Measurements from ENCODE around the gene MNX1. TPM values are rescaled to one million over a fixed set of nuclear protein-coding genes. Genes with fewer than 3 reads are reported as not detected.

Gene MNX1
- total RNA-seq, 2 experiments from 2014 or later = 4.4 to 4.7 TPM

DNA sequence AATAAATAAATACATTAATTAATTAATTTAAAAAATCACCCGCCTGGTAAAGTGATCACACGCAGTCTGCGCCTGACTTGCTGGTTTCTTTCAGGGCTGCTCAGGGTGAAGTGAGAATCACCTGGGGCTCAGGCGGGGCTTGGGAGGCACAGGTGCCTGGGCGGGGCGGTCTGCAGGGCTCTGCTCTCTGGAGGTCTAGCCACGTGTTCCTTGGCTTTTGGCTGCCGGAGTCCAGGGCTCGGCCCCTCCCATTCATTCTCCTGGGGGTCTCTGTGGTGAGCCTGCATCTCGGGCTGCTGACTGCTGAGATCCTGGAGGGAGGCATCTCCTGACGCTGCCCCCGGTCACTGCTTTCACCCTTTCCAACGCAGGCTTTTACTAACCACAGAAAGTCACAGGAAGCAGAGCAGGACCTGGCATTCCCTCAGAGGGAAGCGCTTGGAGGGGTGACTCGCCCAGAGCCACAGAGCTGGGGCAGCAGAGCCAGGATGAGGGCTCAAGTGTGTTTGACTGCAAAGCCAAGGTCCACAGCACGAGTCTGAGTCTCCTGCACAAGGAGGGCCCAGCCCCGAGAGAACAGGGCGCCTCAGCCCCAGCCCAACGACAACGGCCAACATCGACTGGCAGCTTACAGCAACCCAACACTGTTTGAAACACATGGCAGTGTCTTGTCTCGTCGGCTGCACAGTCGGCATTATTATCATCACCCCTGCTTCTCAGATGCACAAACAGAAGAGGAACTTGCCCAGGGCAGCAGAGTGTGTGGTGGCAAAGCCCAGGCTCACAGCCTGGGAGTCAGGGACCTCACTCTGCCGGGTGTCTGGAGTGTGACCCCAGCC is 22.4 kb upstream of the MNX1 start:
- no peaks in the 10 kb centered on the region for H3K4me1 ChIP-seq (ENCODE audit: insufficient read depth, low read length, poor library complexity, severe bottlenecking)
- no peaks in the 10 kb centered on the region for H4K20me1 ChIP-seq (ENCODE audit: insufficient read depth, low read length)
- ChIA-PET POLR2A (no interaction called here), CTCF (ENCODE audit: unreplicated experiment) (no interaction called here)
- H3K27ac ChIP-seq (ENCODE audit: low read depth, low read length, poor library complexity, severe bottlenecking) = no peak overlapping the region
- H3K36me3 ChIP-seq (ENCODE audit: insufficient read depth, low read length) = no peaks in the 10 kb centered on the region
- intact Hi-C loops (cut with micrococcal nuclease; ENCODE audit: unreplicated experiment) = no loop called here
- H3K4me2 ChIP-seq (ENCODE audit: low read length) = no peak overlapping the region
- no peak overlapping the region for H3K4me3 ChIP-seq (ENCODE audit: low read depth, low read length, poor library complexity, severe bottlenecking)
- H2AFZ ChIP-seq (ENCODE audit: low read length) = no peak overlapping the region
- BruUV-seq (replicated peaks) = no TSS peak
- TF ChIP-seq EZH2phosphoT487 (IDR thresholded peaks at IDR 0.05; ENCODE audit: borderline replicate concordance, low read depth, low read length) = no peak
- TF ChIP-seq, protein P1, sequence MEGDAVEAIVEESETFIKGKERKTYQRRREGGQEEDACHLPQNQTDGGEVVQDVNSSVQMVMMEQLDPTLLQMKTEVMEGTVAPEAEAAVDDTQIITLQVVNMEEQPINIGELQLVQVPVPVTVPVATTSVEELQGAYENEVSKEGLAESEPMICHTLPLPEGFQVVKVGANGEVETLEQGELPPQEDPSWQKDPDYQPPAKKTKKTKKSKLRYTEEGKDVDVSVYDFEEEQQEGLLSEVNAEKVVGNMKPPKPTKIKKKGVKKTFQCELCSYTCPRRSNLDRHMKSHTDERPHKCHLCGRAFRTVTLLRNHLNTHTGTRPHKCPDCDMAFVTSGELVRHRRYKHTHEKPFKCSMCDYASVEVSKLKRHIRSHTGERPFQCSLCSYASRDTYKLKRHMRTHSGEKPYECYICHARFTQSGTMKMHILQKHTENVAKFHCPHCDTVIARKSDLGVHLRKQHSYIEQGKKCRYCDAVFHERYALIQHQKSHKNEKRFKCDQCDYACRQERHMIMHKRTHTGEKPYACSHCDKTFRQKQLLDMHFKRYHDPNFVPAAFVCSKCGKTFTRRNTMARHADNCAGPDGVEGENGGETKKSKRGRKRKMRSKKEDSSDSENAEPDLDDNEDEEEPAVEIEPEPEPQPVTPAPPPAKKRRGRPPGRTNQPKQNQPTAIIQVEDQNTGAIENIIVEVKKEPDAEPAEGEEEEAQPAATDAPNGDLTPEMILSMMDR (conservative IDR thresholded peaks at IDR 0.05; ENCODE audit: low read length) = no peak
- H3K9me2 ChIP-seq (ENCODE audit: insufficient read depth, low read length) = no peaks in the 10 kb centered on the region
- no peaks in the 10 kb centered on the region for H3K9me3 ChIP-seq (ENCODE audit: low read length)
- DNase-seq (ENCODE audit: low spot score) = no peak
- H3K79me2 ChIP-seq (ENCODE audit: insufficient read depth, low read depth, low read length) = no peaks in the 10 kb centered on the region

DNA sequence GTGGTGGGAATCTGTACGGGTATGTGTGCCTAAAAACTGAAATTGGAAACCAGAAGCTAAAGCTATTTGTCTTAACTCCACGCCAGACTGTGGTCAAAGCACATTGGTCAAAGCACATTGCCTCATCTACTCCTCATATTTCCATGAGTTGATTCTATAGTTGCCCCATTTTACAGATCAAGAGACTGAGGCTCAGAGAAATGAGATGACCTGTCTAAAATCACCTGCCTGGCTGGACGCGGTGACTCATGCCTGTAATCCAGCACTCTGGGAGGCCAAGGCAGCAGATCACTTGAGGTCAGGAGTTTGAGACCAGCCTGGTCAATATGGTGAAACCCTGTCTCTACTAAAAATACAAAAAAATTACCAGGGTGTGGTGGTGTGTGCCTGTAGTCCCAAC is 21.7 kb upstream of the MNX1 start:
- TF ChIP-seq EZH2phosphoT487 (IDR thresholded peaks at IDR 0.05; ENCODE audit: borderline replicate concordance, low read depth, low read length) = no peak
- TF ChIP-seq, protein P1 (conservative IDR thresholded peaks at IDR 0.05; ENCODE audit: low read length) = no peak
- intact Hi-C loops (cut with micrococcal nuclease; ENCODE audit: unreplicated experiment) = no loop called here
- no peak overlapping the region for H3K27ac ChIP-seq (ENCODE audit: low read depth, low read length, poor library complexity, severe bottlenecking)
- no peaks in the 10 kb centered on the region for H4K20me1 ChIP-seq (ENCODE audit: insufficient read depth, low read length)
- no peak overlapping the region for H3K4me2 ChIP-seq (ENCODE audit: low read length)
- DNase-seq (ENCODE audit: low spot score) = no peak
- no peaks in the 10 kb centered on the region for H3K9me3 ChIP-seq (ENCODE audit: low read length)
- H3K4me3 ChIP-seq (ENCODE audit: low read depth, low read length, poor library complexity, severe bottlenecking) = no peak overlapping the region
- no peaks in the 10 kb centered on the region for H3K4me1 ChIP-seq (ENCODE audit: insufficient read depth, low read length, poor library complexity, severe bottlenecking)
- H3K9me2 ChIP-seq (ENCODE audit: insufficient read depth, low read length) = no peaks in the 10 kb centered on the region
- CTCF ChIA-PET (ENCODE audit: unreplicated experiment) = no interaction called here
- H3K79me2 ChIP-seq (ENCODE audit: insufficient read depth, low read depth, low read length) = no peaks in the 10 kb centered on the region
- BruUV-seq (replicated peaks) = no TSS peak
- no peaks in the 10 kb centered on the region for H3K36me3 ChIP-seq (ENCODE audit: insufficient read depth, low read length)
- POLR2A ChIA-PET = no interaction called here
- H2AFZ ChIP-seq (ENCODE audit: low read length) = no peak overlapping the region

DNA sequence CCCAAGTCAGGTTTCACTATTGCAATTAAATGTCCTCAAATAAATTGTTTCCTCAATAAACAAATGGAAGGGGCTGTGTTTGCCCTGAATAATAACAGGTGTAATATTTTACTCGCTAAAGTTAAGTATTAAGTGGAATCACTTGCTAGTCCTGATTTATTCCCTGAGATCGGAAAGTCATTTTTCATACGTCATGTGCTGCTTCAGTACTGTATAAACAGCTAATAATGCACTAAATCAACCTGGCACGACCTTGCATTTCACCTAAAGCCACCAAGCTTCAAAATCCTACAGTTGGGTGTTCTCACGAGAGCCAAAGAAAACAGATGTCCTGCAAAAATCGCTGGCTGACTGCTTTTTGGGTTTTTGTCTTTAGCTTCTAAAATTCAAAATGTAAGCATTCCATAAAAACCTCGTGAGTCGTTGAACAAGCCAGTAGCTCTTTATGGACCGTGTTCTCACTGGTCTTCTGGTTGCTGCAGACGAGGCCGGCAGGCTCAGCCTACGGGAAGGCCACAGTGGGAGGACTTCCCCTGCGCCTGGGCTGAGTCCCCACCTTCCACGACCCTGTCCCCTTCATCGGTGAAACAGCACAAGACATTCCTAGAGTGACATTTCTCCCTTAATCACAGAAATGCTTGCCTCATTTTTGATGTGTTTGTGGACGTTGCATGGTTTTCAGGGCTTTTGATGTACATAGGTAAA is 17.9 kb upstream of the MNX1 start:
- H3K4me3 ChIP-seq (ENCODE audit: low read depth, low read length, poor library complexity, severe bottlenecking) = no peak overlapping the region
- no peaks in the 10 kb centered on the region for H4K20me1 ChIP-seq (ENCODE audit: insufficient read depth, low read length)
- DNase-seq (ENCODE audit: low spot score) = no peak
- H3K4me1 ChIP-seq (ENCODE audit: insufficient read depth, low read length, poor library complexity, severe bottlenecking) = no peaks in the 10 kb centered on the region
- H3K27ac ChIP-seq (ENCODE audit: low read depth, low read length, poor library complexity, severe bottlenecking) = no peak overlapping the region
- intact Hi-C loops (cut with micrococcal nuclease; ENCODE audit: unreplicated experiment) = no loop called here
- ChIA-PET CTCF (ENCODE audit: unreplicated experiment) (no interaction called here), POLR2A (interaction anchor here (0.5 to 0.8 kb wide), 3 partner anchors 55 to 247 kb away, joined by 3 read pairs; no protein-coding TSS in a partner anchor)
- no peaks in the 10 kb centered on the region for H3K9me2 ChIP-seq (ENCODE audit: insufficient read depth, low read length)
- H3K9me3 ChIP-seq (ENCODE audit: low read length) = no peaks in the 10 kb centered on the region
- H3K36me3 ChIP-seq (ENCODE audit: insufficient read depth, low read length) = no peaks in the 10 kb centered on the region
- H3K79me2 ChIP-seq (ENCODE audit: insufficient read depth, low read depth, low read length) = no peaks in the 10 kb centered on the region
- no TSS peak for BruUV-seq (replicated peaks)
- H2AFZ ChIP-seq (ENCODE audit: low read length) = no peak overlapping the region
- no peak overlapping the region for H3K4me2 ChIP-seq (ENCODE audit: low read length)
- TF ChIP-seq, protein P1 (conservative IDR thresholded peaks at IDR 0.05; ENCODE audit: low read length) = no peak
- TF ChIP-seq EZH2phosphoT487 (IDR thresholded peaks at IDR 0.05; ENCODE audit: borderline replicate concordance, low read depth, low read length) = no peak

Data from OCI-LY7 (cell line).